Endothelial cell of umbilical vein (primary cell): ENCODE measurements around the gene SH3D19. TPM values are rescaled to one million over a fixed set of nuclear protein-coding genes. Genes with fewer than 3 reads are reported as not detected.
"Not testable (repeated sequence)": the region's sequence is repeated elsewhere in the genome, so short reads cannot be mapped to it uniquely, and the experiment has no call there.

ENCODE experiments used
- BruUV-seq: library from RNA; stranded (reverse); fragments of 400-500 nt; replicated peaks from 2 replicates; lab custom pipeline; 2021; lab: Mats Ljungman, UMichigan
- CTCF ChIA-PET: fragments of 300-600, 350-600 bp; sonication (Branson Sonifier 250); formaldehyde crosslinking; loops from one replicate; lab custom pipeline; 2021; ENCODE audit warnings: antibody characterized with exemption, inconsistent platforms; lab: Charles Lee
- POLR2A ChIA-PET: fragments of 300-600, 350-600 bp; sonication (Branson Sonifier 250); formaldehyde crosslinking; loops from one replicate; lab custom pipeline; 2021; ENCODE audit warnings: antibody characterized with exemption, inconsistent platforms; lab: Charles Lee
- DNase-seq: peaks from one replicate; pipeline ENCODE4 v3.0.0-alpha.2; 2011; ENCODE audit warnings: low read depth, low spot score
- FAIRE-seq: peaks from 2 replicates; lab custom pipeline; 2011; peaks lifted over from hg19 to GRCh38; lab: Jason Lieb, UNC
- H2AFZ ChIP-seq: 2 replicates; pipeline ENCODE4 v1.6.0; 2012; ENCODE audit warnings: low read depth, low read length, control low read depth, inconsistent platforms
- H3K27ac ChIP-seq: 2 replicates; pipeline ENCODE4 v1.5.1; 2011; ENCODE audit warnings: low read depth, mild to moderate bottlenecking, control low read depth, low read length, moderate library complexity; ENCODE audit not compliant: insufficient read depth
- H3K27me3 ChIP-seq, 2 experiments: 2 replicates each; pipeline versions ENCODE4 v1.6.0 to v1.6.1; 2011; ENCODE audit warnings: low read length in 2 of 2, mixed read lengths in 1 of 2; ENCODE audit not compliant: control insufficient read depth in 2 of 2, insufficient read depth in 2 of 2
- H3K36me3 ChIP-seq, 2 experiments: 2 replicates in 1 of 2; 3 replicates in 1 of 2; pipeline ENCODE4 v1.5.1; 2011; ENCODE audit warnings: low read length in 2 of 2, mild to moderate bottlenecking in 1 of 2, moderate library complexity in 1 of 2; ENCODE audit not compliant: control insufficient read depth in 2 of 2, insufficient read depth in 2 of 2; ENCODE audit errors: extremely low read depth in 1 of 2
- H3K4me1 ChIP-seq: 3 replicates; pipeline ENCODE4 v1.5.1; 2011; ENCODE audit warnings: mild to moderate bottlenecking, low read length; ENCODE audit not compliant: control insufficient read depth, insufficient read depth; ENCODE audit errors: extremely low read depth
- H3K4me2 ChIP-seq: 2 replicates; pipeline ENCODE4 v1.6.1; 2011; ENCODE audit warnings: low read length, control low read depth, mixed read lengths; ENCODE audit not compliant: insufficient read depth
- H3K4me3 ChIP-seq, 3 experiments: fragments of 200-600 bp in 1 of 3; sonication (generic), shearing (Covaris generic) in 1 of 3; replicated peaks in 1 of 3; 2 replicates each; pipeline ENCODE4 v1.5.1; 2011 to 2016; ENCODE audit warnings: control low read depth in 3 of 3, low read length in 3 of 3, mild to moderate bottlenecking in 2 of 3, inconsistent platforms in 1 of 3, low read depth in 1 of 3, moderate library complexity in 1 of 3; ENCODE audit not compliant: insufficient read depth in 1 of 3
- H3K79me2 ChIP-seq: 2 replicates; pipeline ENCODE4 v1.6.0; 2012; ENCODE audit warnings: low read length, inconsistent platforms; ENCODE audit not compliant: control insufficient read depth, insufficient read depth
- H3K9ac ChIP-seq: replicated peaks from 2 replicates; pipeline ENCODE3; 2011; ENCODE audit warnings: low read length, control low read depth; ENCODE audit not compliant: insufficient read depth; ENCODE audit errors: extremely low read depth
- H3K9me1 ChIP-seq: replicated peaks from 3 replicates; pipeline ENCODE4 v1.6.0; 2011; ENCODE audit warnings: mild to moderate bottlenecking, low read length; ENCODE audit not compliant: control insufficient read depth, insufficient read depth; ENCODE audit errors: extremely low read depth
- H3K9me3 ChIP-seq: replicated peaks from 2 replicates; pipeline ENCODE4 v1.5.1; 2012; ENCODE audit warnings: low read length, inconsistent platforms; ENCODE audit not compliant: control insufficient read depth, insufficient read depth
- H4K20me1 ChIP-seq: replicated peaks from 2 replicates; pipeline ENCODE3; 2011; ENCODE audit warnings: mild to moderate bottlenecking, low read length; ENCODE audit not compliant: control insufficient read depth, insufficient read depth; ENCODE audit errors: extremely low read depth
- EZH2 ChIP-seq: IDR thresholded peaks from 2 replicates; pipeline ENCODE4 v1.6.1; 2012; ENCODE audit warnings: borderline replicate concordance, low read depth, mild to moderate bottlenecking, moderate library complexity, low read length, inconsistent platforms; ENCODE audit not compliant: severe bottlenecking
- FOS ChIP-seq: IDR thresholded peaks from 2 replicates; pipeline ENCODE4 v1.6.1; 2011; ENCODE audit warnings: mild to moderate bottlenecking, low read length, moderate library complexity, borderline replicate concordance; ENCODE audit not compliant: insufficient read depth
- GATA2 ChIP-seq: IDR thresholded peaks from 2 replicates; pipeline ENCODE4 v1.7.0; 2011; ENCODE audit warnings: low read depth, mild to moderate bottlenecking, moderate library complexity, mixed read lengths, low read length; ENCODE audit not compliant: insufficient read length, insufficient read depth
- MYC ChIP-seq: IDR thresholded peaks from one replicate; pipeline ENCODE4 v1.6.1; 2011; ENCODE audit warnings: mild to moderate bottlenecking, low read depth, low read length
- POLR2A ChIP-seq: IDR thresholded peaks from 2 replicates; pipeline ENCODE4 v1.6.1; 2012; ENCODE audit warnings: low read depth, mild to moderate bottlenecking, control low read depth, low read length
- POLR2AphosphoS5 ChIP-seq: IDR thresholded peaks from 2 replicates; pipeline ENCODE4 v1.6.1; 2012; ENCODE audit warnings: low read depth, mild to moderate bottlenecking, control low read depth, low read length, moderate library complexity; ENCODE audit not compliant: insufficient read depth
- dilution Hi-C: fragments of 300-500 bp; cut with MboI; formaldehyde crosslinking; loops from one replicate; pipeline ENCODE4 v1.15.0; 2019; ENCODE audit warnings: low sequenced_read_pairs; ENCODE audit not compliant: extremely low pct_ligation_motif_present
- intact Hi-C: fragments of 100-400 bp; cut with micrococcal nuclease; formaldehyde crosslinking; loops from one replicate; pipeline ENCODE4 v1.10.0; 2022
- polyA plus RNA-seq, 4 experiments: library from polyadenylated mRNA; depleted of rRNA in 3 of 4; stranded (reverse) in 3 of 4; unstranded in 1 of 4; fragments of >200 nt; gene quantifications; 2 replicates each; pipeline versions ENCODE4 v1.2.1 to v1.2.3, GENCODE V29; 2011 to 2012; ENCODE audit warnings: missing spikeins in 1 of 4
- total RNA-seq: library from RNA; stranded (reverse); gene quantifications from 2 replicates; pipeline ENCODE4 v1.2.3, GENCODE V29; 2021

The SH3D19 gene
- total and polyA plus RNA-seq, 2 donors (not counting 3 experiments of a cell fraction or from before 2014, with no cell fraction given): 37.5 to 92.8 TPM

GRCh38 chr4:151257704-151258103 lies 67.7 kb downstream of the SH3D19 start:
- dilution Hi-C loops: no loop called here

GRCh38 chr4:151256134-151256533 lies 69.3 kb downstream of the SH3D19 start:
- ChIA-PET CTCF (no interaction called here), POLR2A (no interaction called here)
- Histone ChIP-seq H4K20me1 (no peaks in the 10 kb centered on the region), H3K9me3 (no peaks in the 10 kb centered on the region), H3K4me2 (no peak overlapping the region), H3K27ac (no peak overlapping the region), H3K4me3 (no peak overlapping the region), H2AFZ (no peak overlapping the region), H3K36me3 (no peaks in the 10 kb centered on the region), H3K79me2 (peaks cover 2% of the 10 kb centered on the region), H3K4me1 (peaks cover 13% of the 10 kb centered on the region), H3K9ac (no peak overlapping the region), H3K9me1 (no peaks in the 10 kb centered on the region), H3K27me3 (no peaks in the 10 kb centered on the region)
- TF ChIP-seq POLR2AphosphoS5 (no peak), POLR2A (no peak), GATA2 (no peak), FOS (no peak), EZH2 (no peak)
- DNase-seq: peak; percentile 34
- intact Hi-C loops: no loop called here
- FAIRE-seq: no peak
- no TSS peak for BruUV-seq
- dilution Hi-C loops: no loop called here

More at GRCh38 chr4:151257704-151258103, 67.7 kb downstream of the SH3D19 start:
- Histone ChIP-seq H3K9me3 (no peaks in the 10 kb centered on the region), H3K79me2 (peaks cover 2% of the 10 kb centered on the region), H3K36me3 (no peaks in the 10 kb centered on the region), H3K27me3 (no peaks in the 10 kb centered on the region), H3K27ac (no peak overlapping the region), H4K20me1 (no peaks in the 10 kb centered on the region), H3K9ac (no peak overlapping the region), H3K9me1 (no peaks in the 10 kb centered on the region), H3K4me1 (peaks cover 1% of the 10 kb centered on the region), H3K4me3 (no peak overlapping the region), H3K4me2 (no peak overlapping the region), H2AFZ (no peak overlapping the region)
- DNase-seq (no peak), FAIRE-seq (no peak)
- no TSS peak for BruUV-seq
- ChIA-PET CTCF (no interaction called here), POLR2A (no interaction called here)
- intact Hi-C loops: no loop called here
- TF ChIP-seq MYC: no peak
- no peak for TF ChIP-seq POLR2AphosphoS5
- no peak for TF ChIP-seq FOS

DNA sequence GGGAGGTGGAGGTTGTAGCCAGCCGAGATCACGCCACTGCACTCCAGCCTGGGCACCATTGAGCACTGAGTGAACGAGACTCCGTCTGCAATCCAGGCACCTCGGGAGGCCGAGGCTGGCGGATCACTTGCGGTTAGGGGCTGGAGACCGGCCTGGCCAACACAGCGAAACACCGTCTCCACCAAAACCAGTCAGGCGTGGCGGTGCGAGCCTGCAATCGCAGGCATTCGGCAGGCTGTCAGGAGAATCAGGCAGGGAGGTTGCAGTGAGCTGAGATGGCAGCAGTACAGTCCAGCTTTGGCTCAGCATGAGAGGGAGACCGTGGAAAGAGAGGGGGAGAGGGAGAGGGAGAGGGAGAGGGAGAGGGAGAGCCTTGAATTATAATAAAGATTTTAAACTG lies 69.7 kb downstream of the SH3D19 start:
- DNase-seq, H4K20me1 ChIP-seq, H3K9me3 ChIP-seq, H3K9me1 ChIP-seq, H3K36me3 ChIP-seq, H3K27me3 ChIP-seq, FAIRE-seq, H3K27ac ChIP-seq, H3K4me3 ChIP-seq, POLR2A ChIA-PET, H3K79me2 ChIP-seq, H3K4me2 ChIP-seq, intact Hi-C loops, H2AFZ ChIP-seq, BruUV-seq, dilution Hi-C loops, CTCF ChIA-PET, H3K9ac ChIP-seq: not testable (repeated sequence)
- H3K4me1 ChIP-seq: peaks cover 13% of the 10 kb centered on the region
